GM18861 (cell line): ENCODE measurements around the gene ZKSCAN5.
"Not testable (repeated sequence)": the region's sequence is repeated elsewhere in the genome, so short reads cannot be mapped to it uniquely, and the experiment has no call there.

Experiments used
- ATAC-seq: cut with Tn5 transposase; IDR thresholded peaks from one replicate; pipeline ENCODE4 v1.9.1; 2021; ENCODE audit not compliant: unreplicated experiment

The ZKSCAN5 gene

DNA sequence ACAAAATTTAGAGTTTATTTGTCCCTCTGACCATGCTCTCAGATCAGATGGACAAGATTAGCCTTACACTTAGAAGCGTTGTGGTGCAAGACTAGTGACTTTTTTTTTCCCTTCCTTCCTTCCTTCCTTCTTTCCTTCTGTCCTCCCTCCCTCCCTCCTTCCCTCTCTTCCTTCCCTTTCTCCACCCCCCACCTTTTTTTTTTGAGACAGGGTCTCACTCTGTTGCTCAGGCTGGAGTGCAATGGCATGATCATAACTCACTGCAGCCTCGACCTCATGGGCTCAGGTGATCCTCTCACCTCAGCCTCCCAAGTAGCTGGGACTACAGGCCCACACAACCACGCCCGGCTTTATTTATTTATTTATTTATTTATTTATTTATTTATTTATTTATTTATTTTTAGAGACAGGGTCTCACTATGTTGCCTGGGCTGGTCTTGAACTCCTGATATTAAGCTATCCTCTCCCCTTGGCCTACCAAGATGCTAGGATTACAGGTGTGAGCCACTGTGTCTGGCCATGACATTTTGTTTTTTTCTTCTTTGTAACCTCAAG lies 76.4 kb downstream of the ZKSCAN5 start:
- ATAC-seq: not testable (repeated sequence)
